Lung (tissue), 12 donors: ENCODE data around the gene TSPAN2. TPM values are rescaled to one million over a fixed set of nuclear protein-coding genes. Genes with fewer than 3 reads are reported as not detected.

Source experiments
- ATAC-seq: fragments of 200-7000 bp; cut with Tn5 transposase; one replicate; pipeline ENCODE4 v1.9.1; 2020; ENCODE audit warnings: moderate number of reproducible peaks; ENCODE audit not compliant: insufficient read depth, low FRiP score
- DNase-seq, 3 donors: peaks; one replicate each; pipeline ENCODE4 v3.0.0-alpha.2; 2013 to 2017
- H3K27ac ChIP-seq, 2 donors: one replicate each; pipeline ENCODE4 v1.5.1; 2013; ENCODE audit warnings: mild to moderate bottlenecking in 2 of 2, moderate library complexity in 2 of 2, control low read depth in 1 of 2, inconsistent platforms in 1 of 2, low read depth in 1 of 2, low read length in 1 of 2
- H3K27me3 ChIP-seq, 3 donors: one replicate each; pipeline ENCODE4 v1.5.1; 2013; ENCODE audit warnings: low read length in 2 of 3; ENCODE audit not compliant: control insufficient read depth in 3 of 3, insufficient read depth in 3 of 3
- H3K36me3 ChIP-seq, 4 donors: one replicate each; pipeline ENCODE4 v1.5.1; 2013; ENCODE audit warnings: low read length in 4 of 4, mild to moderate bottlenecking in 1 of 4, moderate library complexity in 1 of 4; ENCODE audit not compliant: control insufficient read depth in 4 of 4, insufficient read depth in 4 of 4
- H3K4me1 ChIP-seq, 5 donors: one replicate each; pipeline ENCODE4 v1.5.1; 2013; ENCODE audit warnings: low read length in 5 of 5, mild to moderate bottlenecking in 2 of 5, moderate library complexity in 1 of 5; ENCODE audit not compliant: control insufficient read depth in 5 of 5, insufficient read depth in 5 of 5
- H3K4me3 ChIP-seq: one replicate; pipeline ENCODE4 v1.5.1; 2013; ENCODE audit warnings: mild to moderate bottlenecking, control low read depth, moderate library complexity
- H3K9ac ChIP-seq, 2 donors: one replicate each; pipeline ENCODE4 v1.5.1; 2013; ENCODE audit warnings: low read length in 2 of 2, control low read depth in 1 of 2; ENCODE audit not compliant: insufficient read depth in 1 of 2
- H3K9me3 ChIP-seq, 4 donors: one replicate each; pipeline ENCODE4 v1.5.1; 2013; ENCODE audit warnings: low read length in 3 of 4, mild to moderate bottlenecking in 1 of 4, moderate library complexity in 1 of 4; ENCODE audit not compliant: control insufficient read depth in 4 of 4, insufficient read depth in 3 of 4
- WGBS, 2 donors: extraction: QIAGEN DNeasy Blood & Tissue Kit; methylation state at CpG; one replicate each; pipeline ENCODE4 v1.1.7; 2013; 5-methylcytosine and 5-hydroxymethylcytosine counted together
- polyA plus RNA-seq, 2 donors: library from polyadenylated mRNA; stranded (reverse); fragments of 200-250 nt; gene quantifications; one replicate each; pipeline ENCODE4 v1.2.1, GENCODE V29; 2013
- total RNA-seq, 2 donors: library from RNA; depleted of rRNA in 1 of 2; stranded (reverse); fragments of >200 nt in 1 of 2; gene quantifications; one replicate each; pipeline ENCODE4 v1.2.1, GENCODE V29; 2014 to 2021
- TF ChIP-seq, protein P1 (sequence below): IDR thresholded peaks from 2 replicates; pipeline ENCODE4 v1.5.1; 2012; ENCODE audit warnings: mild to moderate bottlenecking; ENCODE audit errors: control extremely low read depth, extremely low read depth
- donor health status: control.
- donor health status: control.
- donor health status: Bipolar disorder and iron deficiency.
- donor health status: healthy.
- donor health status: DM: yes; HTN: yes; CAD: no.

TSPAN2 gene
- total and polyA plus RNA-seq, 4 donors: 1.5 to 10.4 (median 8.2) TPM

DNA sequence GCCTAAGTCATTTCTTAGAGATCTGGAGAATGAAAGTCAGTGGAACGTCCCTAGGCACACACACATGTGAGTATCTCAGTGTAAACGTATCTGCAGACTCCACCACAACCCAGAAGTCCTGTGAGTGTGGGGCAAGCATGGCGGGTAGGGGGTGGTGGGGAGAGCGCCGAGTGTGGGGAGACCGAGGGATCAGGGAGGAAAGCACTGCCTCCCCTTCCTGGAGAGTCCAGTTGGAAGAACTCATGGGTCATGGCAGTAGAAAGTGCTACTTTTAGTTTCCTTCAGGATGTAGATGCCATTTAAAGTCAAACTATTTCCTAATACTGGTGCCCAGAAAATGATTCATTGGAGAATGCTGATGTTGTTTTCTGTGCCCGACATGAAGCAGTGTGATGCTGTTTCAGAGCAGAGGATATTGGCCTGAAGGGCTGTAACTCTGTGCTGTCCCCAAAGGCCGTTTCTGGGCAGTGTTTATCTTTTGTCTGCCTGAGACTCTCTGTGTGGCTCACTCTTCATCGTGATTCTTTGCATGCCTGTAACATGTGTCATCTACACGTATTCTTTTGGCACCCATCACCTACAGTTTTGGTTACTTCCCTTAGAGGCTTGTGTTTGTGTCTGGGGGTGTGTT lies 45.7 kb upstream of the TSPAN2 start:
- DNase-seq: peak; percentile 28 to 38 (median 31)
- no peaks in the 10 kb centered on the region for H3K36me3 ChIP-seq
- peaks cover 0 to 3% (median 1%) of the 10 kb centered on the region in 5 donors for H3K4me1 ChIP-seq
- H3K27ac ChIP-seq: peak overlapping the region in 1 of 2 donors; percentile 11
- no peaks in the 10 kb centered on the region for H3K27me3 ChIP-seq
- TF ChIP-seq, protein P1, sequence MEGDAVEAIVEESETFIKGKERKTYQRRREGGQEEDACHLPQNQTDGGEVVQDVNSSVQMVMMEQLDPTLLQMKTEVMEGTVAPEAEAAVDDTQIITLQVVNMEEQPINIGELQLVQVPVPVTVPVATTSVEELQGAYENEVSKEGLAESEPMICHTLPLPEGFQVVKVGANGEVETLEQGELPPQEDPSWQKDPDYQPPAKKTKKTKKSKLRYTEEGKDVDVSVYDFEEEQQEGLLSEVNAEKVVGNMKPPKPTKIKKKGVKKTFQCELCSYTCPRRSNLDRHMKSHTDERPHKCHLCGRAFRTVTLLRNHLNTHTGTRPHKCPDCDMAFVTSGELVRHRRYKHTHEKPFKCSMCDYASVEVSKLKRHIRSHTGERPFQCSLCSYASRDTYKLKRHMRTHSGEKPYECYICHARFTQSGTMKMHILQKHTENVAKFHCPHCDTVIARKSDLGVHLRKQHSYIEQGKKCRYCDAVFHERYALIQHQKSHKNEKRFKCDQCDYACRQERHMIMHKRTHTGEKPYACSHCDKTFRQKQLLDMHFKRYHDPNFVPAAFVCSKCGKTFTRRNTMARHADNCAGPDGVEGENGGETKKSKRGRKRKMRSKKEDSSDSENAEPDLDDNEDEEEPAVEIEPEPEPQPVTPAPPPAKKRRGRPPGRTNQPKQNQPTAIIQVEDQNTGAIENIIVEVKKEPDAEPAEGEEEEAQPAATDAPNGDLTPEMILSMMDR: no peak
- WGBS, 2 donors: 57 to 70% methylated on average over 10 of the region's 10 CpGs
- no peak for ATAC-seq
- no peaks in the 10 kb centered on the region for H3K9me3 ChIP-seq
- H3K4me3 ChIP-seq: no peak overlapping the region
- H3K9ac ChIP-seq: no peak overlapping the region

DNA sequence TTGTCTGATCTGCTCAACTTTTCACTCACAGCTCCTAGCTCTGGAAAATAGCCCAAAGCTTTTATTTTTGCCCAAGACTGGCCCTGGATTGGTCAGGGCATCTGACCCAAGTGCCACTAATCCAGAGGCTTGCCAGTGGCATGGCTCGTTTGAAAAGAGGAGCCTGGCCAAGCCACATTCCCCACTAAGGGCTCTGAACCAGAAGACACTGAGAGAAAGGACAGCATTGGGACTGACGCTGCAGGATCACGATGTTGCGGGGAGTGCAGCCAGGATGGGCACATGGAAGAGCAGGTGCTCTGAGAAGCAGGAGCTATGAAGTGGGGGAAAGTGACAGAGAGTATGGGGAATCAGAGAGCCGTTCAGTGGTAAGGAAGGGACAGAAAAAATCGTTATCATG lies 44.9 kb upstream of the TSPAN2 start:
- H3K36me3 ChIP-seq: no peaks in the 10 kb centered on the region
- H3K4me1 ChIP-seq: peaks cover 0 to 3% (median 1%) of the 10 kb centered on the region in 5 donors
- H3K4me3 ChIP-seq: no peak overlapping the region
- no peaks in the 10 kb centered on the region for H3K27me3 ChIP-seq
- H3K27ac ChIP-seq: peak overlapping the region in 1 of 2 donors; percentile 11
- DNase-seq (no peak), ATAC-seq (no peak)
- H3K9me3 ChIP-seq: no peaks in the 10 kb centered on the region
- no peak overlapping the region for H3K9ac ChIP-seq
- TF ChIP-seq, protein P1: no peak
- WGBS, 2 donors: 81 to 86% methylated on average over 6 of the region's 6 CpGs

DNA sequence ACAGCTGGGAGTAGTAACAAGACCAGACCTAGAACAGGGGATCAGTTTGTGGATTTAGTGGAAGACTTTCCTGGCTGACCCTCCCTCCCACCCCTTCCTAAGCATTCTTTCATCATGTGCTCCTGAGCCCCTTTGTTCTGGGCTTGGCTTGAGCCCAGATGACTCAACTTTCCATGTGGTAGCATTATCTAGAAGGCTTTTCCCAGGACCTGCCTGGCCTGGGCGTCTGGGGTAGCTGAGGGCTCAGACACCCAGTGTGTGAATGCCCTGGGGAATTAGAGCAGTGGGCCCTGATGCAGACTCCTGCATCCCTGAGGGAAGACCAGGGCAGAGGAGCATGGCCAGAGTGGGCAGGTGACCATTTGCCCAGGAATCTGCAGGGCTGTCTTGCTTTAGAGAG lies 44.1 kb upstream of the TSPAN2 start:
- 74 to 76% methylated on average over 1 of the region's 1 CpG for WGBS, 2 donors
- H3K4me3 ChIP-seq: no peak overlapping the region
- no peak for ATAC-seq
- no peaks in the 10 kb centered on the region for H3K27me3 ChIP-seq
- no peak overlapping the region for H3K27ac ChIP-seq
- no peak overlapping the region for H3K9ac ChIP-seq
- no peak for DNase-seq
- H3K9me3 ChIP-seq: no peaks in the 10 kb centered on the region
- H3K36me3 ChIP-seq: no peaks in the 10 kb centered on the region
- peaks cover 0 to 1% (median 0%) of the 10 kb centered on the region in 5 donors for H3K4me1 ChIP-seq
- TF ChIP-seq, protein P1: no peak

DNA sequence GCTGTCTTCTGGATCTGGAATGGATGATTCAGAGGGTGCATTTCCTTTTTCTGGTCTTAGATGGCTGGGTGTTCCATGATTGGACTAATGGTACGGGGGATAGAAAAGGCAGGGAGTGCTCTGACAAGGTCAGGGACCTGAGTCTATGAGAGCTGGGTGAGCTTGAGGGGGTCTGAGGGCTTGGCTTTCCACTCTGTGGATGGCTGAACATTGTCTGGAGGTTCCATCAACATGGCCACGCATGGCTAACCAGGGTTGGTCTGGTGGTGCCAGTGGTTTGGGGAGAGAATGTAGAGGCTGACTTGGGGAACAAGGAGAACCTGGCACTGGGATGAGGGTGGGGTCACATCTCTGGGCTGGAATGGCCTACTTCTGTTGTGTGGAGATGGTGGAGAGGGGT lies 41.5 kb upstream of the TSPAN2 start:
- Histone ChIP-seq H3K9me3 (no peaks in the 10 kb centered on the region), H3K4me1 (peaks cover 0 to 1% (median 0%) of the 10 kb centered on the region in 5 donors), H3K27ac (no peak overlapping the region), H3K4me3 (no peak overlapping the region), H3K36me3 (no peaks in the 10 kb centered on the region), H3K9ac (no peak overlapping the region), H3K27me3 (no peaks in the 10 kb centered on the region)
- no peak for ATAC-seq
- TF ChIP-seq, protein P1: no peak
- DNase-seq: no peak
- WGBS, 2 donors: 94 to 95% methylated on average over 2 of the region's 2 CpGs
